Calu3 (cell line): ENCODE data around the gene DNER. TPM values are rescaled to one million over a fixed set of nuclear protein-coding genes. Genes with fewer than 3 reads are reported as not detected.

Experiments
- BruUV-seq: library from RNA; stranded (reverse); fragments of 400-500 nt; replicated peaks from 2 replicates; lab custom pipeline; 2021; lab: Mats Ljungman, UMichigan
- CTCF ChIA-PET: fragments of 300-600 bp; sonication (Branson Sonifier 250); formaldehyde crosslinking; loops from one replicate; lab custom pipeline; 2022; ENCODE audit warnings: antibody characterized with exemption; lab: Charles Lee
- DNase-seq: peaks from one replicate; pipeline ENCODE4 v3.0.0; 2022
- H3K27ac Mint-ChIP-seq: one replicate; pipeline ENCODE4 v1.8.0; 2022; ENCODE audit warnings: mixed read lengths; ENCODE audit not compliant: unreplicated experiment
- H3K27me3 Mint-ChIP-seq: one replicate; pipeline ENCODE4 v1.8.0; 2022; ENCODE audit warnings: mixed read lengths; ENCODE audit not compliant: unreplicated experiment
- H3K36me3 Mint-ChIP-seq: one replicate; pipeline ENCODE4 v1.8.0; 2022; ENCODE audit warnings: mild to moderate bottlenecking, moderate library complexity, mixed read lengths; ENCODE audit not compliant: insufficient read depth, unreplicated experiment
- H3K4me1 Mint-ChIP-seq: one replicate; pipeline ENCODE4 v1.8.0; 2022; ENCODE audit warnings: mild to moderate bottlenecking, low read depth, mixed read lengths; ENCODE audit not compliant: unreplicated experiment
- H3K4me3 Mint-ChIP-seq: one replicate; pipeline ENCODE4 v1.8.0; 2022; ENCODE audit warnings: mild to moderate bottlenecking, low read depth, moderate library complexity, mixed read lengths; ENCODE audit not compliant: unreplicated experiment
- H3K9me3 Mint-ChIP-seq: one replicate; pipeline ENCODE4 v1.8.0; 2022; ENCODE audit warnings: low read depth, mixed read lengths; ENCODE audit not compliant: unreplicated experiment
- CTCF ChIP-seq: fragments of 200-600 bp; IDR thresholded peaks from one replicate; pipeline ENCODE4 v1.8.0; 2022; ENCODE audit warnings: antibody characterized with exemption; ENCODE audit not compliant: unreplicated experiment
- intact Hi-C: fragments of 100-400 bp; cut with micrococcal nuclease; formaldehyde crosslinking; loops from one replicate; pipeline ENCODE4 v1.10.0; 2022; ENCODE audit not compliant: unreplicated experiment
- total RNA-seq: library from RNA; stranded (reverse); gene quantifications from 2 replicates; pipeline ENCODE4 v1.2.3, GENCODE V29; 2022

DNER gene
- total RNA-seq, 1 experiment from 2014 or later = 1.1 TPM

DNA sequence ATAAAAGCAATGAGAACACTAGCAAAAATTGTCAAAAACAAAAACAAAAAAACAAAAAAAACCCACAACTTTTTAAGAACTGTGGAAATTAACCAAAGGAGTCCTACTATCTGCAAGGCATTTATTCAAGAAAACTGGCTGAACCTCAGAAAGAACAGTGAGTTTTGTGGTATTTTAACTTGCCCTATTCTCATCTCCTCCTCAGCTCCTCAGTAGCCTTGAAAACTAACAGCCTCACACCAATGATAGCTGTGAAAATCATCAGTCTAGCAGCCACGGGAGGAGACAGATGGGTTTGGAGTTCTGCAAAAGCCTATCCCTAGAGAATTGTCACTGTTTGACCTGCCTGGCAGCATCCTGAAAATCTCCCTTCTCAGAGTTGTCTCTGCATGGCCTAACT lies 20.1 kb upstream of the DNER start:
- BruUV-seq = no TSS peak
- Mint-ChIP-seq H3K9me3 (peaks cover 9% of the 10 kb centered on the region), H3K36me3 (no peaks in the 10 kb centered on the region), H3K4me3 (no peak overlapping the region), H3K27me3 (no peaks in the 10 kb centered on the region), H3K27ac (no peak overlapping the region), H3K4me1 (no peaks in the 10 kb centered on the region)
- intact Hi-C loops = no loop called here
- DNase-seq = no peak
- no peak for TF ChIP-seq CTCF
- CTCF ChIA-PET = no interaction called here

DNA sequence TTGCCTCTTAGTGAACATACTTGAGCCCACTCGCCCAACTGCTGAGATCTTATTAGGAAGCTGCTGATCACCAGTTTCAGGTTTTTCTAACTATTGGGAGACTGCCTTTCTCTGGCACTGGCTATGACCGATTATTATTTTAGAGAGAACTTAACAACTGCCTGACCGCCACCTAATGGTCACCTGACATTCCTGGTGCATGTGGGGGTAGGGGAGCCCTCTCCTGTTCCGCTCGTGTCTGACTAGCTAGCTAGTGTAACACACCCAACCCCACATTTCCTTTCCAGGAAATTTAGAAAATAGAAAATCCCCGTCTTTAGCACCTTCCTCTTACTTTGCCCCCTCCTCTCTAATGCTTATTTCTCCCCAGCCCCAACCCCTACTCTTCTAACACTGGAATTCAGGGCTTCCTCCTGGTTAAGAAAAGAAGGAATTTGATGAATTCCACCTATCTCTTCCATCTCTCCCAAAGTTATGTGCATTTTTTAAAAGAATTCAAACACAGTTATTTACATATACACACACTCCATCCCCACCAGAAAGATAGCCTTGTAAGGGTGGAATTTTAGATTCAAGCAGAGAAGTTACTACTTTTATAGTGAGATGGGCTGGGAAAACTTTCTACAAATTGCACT lies 19.4 kb upstream of the DNER start:
- Mint-ChIP-seq H3K4me3 (no peak overlapping the region), H3K9me3 (peaks cover 6% of the 10 kb centered on the region), H3K4me1 (no peaks in the 10 kb centered on the region), H3K36me3 (no peaks in the 10 kb centered on the region), H3K27me3 (no peaks in the 10 kb centered on the region), H3K27ac (no peak overlapping the region)
- intact Hi-C loops = no loop called here
- DNase-seq = no peak
- no TSS peak for BruUV-seq
- no peak for TF ChIP-seq CTCF
- CTCF ChIA-PET = no interaction called here

DNA sequence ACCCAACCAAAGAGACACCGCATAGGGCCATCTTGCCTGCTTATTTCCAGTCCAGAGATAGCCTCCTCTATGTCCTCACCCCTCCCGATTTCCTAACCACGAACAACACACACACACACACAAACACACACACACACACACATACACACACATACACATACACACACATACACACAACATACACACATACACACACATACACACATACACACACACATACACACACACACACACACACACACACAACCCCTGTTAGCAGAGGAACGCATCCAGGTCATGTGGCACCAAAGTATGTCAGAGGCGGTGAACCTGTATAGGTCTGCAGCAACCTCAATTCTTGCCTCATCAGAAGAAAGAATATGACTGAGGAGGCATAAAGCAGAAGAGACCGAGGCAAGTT lies 18.5 kb upstream of the DNER start:
- no peak for TF ChIP-seq CTCF
- H3K9me3 Mint-ChIP-seq = peaks cover 4% of the 10 kb centered on the region
- no peaks in the 10 kb centered on the region for H3K4me1 Mint-ChIP-seq
- H3K27ac Mint-ChIP-seq = no peak overlapping the region
- H3K36me3 Mint-ChIP-seq = no peaks in the 10 kb centered on the region
- no peak overlapping the region for H3K4me3 Mint-ChIP-seq
- BruUV-seq = no TSS peak
- intact Hi-C loops = no loop called here
- CTCF ChIA-PET = no interaction called here
- DNase-seq = no peak
- no peaks in the 10 kb centered on the region for H3K27me3 Mint-ChIP-seq

DNA sequence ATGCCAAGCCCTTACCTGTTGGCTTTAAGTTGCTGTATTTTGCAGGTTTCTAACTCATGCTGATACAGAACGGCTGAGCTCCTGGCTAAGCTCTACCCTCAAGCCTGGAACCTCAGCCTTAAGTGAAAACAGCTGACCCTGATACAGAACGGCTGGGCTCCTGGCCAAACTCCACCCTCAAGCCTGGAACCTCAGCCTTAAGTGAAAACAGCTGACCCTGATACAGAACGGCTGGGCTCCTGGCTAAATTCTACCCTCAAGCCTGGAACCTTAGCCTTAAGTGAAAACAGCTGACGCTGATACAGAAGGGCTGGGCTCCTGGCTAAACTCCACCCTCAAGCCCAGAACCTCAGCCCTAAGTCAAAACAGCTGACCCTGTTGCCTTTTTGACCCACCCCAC lies 17.6 kb upstream of the DNER start:
- H3K4me3 Mint-ChIP-seq = no peak overlapping the region
- H3K36me3 Mint-ChIP-seq = no peaks in the 10 kb centered on the region
- H3K27me3 Mint-ChIP-seq = no peaks in the 10 kb centered on the region
- TF ChIP-seq CTCF = no peak
- intact Hi-C loops = no loop called here
- H3K9me3 Mint-ChIP-seq = no peaks in the 10 kb centered on the region
- DNase-seq = no peak
- no peaks in the 10 kb centered on the region for H3K4me1 Mint-ChIP-seq
- no peak overlapping the region for H3K27ac Mint-ChIP-seq
- BruUV-seq = no TSS peak
- CTCF ChIA-PET = interaction anchor here (0.6 kb wide), 1 partner anchor 302 kb away, joined by 4 read pairs; no protein-coding TSS in a partner anchor
